Stimulated activated CD4-positive, alpha-beta T cell treated with anti-CD3 and anti-CD28 coated beads, Interleukin-4, amount 100 ng/mL, for 4 hours (primary cell): ENCODE measurements around the gene ADM2.

Experiments used
- DNase-seq, 2 experiments: peaks; one replicate each; pipeline ENCODE4 v3.0.0-alpha.2; 2020

Gene ADM2

DNA sequence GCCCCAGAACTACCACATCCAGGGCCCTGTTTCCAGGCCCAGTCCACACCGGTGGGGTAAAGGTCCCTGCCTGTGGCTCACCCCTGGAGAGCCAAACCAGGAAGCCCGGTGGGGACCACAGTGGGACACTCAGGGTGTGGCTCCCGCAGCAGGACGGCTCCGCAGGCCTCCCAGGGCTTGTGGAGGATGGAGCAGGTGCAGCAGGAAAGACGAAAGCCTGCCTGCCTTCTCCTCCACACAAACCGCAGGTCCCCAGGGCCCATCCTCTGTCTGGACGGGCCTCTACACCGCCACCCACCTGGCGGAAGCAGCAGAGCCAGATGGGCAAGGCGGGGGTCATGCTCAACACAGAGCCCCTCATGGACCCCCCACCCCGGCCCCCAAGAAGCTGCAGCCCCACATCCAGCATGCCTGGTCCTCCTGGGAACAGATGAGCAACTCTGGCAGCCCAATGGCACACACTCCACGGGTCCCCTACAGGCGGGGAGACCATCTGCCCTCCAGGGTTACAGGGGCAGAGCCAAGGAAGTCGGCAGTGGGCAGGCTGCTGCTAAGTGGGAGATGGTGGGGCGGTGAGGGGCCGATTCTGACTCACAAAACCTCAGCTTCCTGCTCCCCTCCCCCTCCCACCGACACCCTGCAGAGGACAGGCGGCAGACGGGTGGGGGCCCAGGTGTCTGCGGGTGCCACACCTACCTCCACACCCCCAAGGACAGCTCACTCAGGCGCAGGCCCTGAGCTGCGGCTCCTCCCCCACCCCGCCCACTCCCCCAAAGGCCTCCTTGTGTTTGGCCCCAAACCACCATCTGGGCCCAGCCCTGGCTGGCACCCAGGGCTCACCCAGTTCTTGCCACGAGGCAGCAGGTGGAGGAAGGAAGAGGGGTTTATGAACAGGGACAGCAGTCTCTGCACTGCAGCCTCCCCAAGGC lies 11.7 kb upstream of the ADM2 start:
- DNase-seq = peak; percentile 88 to 96

- no peak for DNase-seq
Measured at GRCh38 chr22:50470491-50470890, 10.9 kb upstream of the ADM2 start.

DNA sequence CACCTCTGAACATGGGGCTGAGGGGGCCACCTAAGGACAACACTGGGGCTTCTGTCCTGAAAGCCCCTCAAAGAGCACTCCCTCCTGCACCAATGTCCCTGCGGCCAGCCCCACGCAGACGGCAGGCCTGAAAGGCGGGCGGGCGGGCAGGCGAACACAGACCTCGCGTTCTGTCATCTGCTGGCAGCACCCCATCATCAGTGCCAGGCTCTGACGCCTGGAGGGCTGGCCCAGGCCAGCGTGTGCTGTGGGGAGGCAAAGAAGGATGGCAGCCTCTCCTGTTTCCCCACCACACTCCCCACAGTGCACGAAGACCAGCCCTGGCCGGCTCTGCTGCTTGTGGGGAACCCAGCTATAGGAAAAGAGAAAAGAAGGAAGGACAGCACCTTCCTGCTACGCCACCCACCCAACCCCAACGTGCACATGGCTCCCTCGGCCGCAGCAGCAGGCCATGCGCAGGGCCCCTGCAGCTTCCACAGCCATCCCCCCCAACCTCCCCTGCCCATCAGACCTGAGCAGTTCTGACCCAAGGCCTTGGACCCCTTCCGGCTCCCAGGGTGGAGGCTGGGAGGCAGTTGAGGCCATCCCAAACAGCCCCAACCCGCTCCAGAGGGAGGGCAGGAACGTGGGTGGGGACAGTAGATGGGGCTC lies 10.0 kb upstream of the ADM2 start:
- DNase-seq = no peak

- no peak for DNase-seq
Measured at GRCh38 chr22:50471962-50472361, 9.4 kb upstream of the ADM2 start.

DNA sequence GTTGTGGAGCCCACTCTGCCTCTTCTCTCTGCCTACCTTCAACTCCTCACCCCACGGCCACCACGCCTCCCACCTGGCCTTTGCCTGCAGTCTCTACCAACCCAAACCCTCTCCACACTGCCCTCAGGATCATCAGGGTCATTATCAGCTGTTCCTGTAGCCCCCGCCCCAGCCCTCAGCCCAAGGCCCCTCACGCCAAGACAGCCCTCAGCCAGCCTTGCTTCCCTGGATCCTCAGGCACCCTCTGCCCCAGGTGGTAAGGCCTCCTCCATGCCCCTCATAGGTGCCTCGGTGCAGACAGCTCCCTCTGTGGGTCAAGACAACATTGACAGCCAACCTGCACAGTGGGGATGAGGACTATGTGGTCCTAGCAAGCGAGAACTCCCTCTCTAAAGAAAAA lies 8.3 kb upstream of the ADM2 start:
- DNase-seq = peak in 1 of 2 experiments; percentile 40

DNA sequence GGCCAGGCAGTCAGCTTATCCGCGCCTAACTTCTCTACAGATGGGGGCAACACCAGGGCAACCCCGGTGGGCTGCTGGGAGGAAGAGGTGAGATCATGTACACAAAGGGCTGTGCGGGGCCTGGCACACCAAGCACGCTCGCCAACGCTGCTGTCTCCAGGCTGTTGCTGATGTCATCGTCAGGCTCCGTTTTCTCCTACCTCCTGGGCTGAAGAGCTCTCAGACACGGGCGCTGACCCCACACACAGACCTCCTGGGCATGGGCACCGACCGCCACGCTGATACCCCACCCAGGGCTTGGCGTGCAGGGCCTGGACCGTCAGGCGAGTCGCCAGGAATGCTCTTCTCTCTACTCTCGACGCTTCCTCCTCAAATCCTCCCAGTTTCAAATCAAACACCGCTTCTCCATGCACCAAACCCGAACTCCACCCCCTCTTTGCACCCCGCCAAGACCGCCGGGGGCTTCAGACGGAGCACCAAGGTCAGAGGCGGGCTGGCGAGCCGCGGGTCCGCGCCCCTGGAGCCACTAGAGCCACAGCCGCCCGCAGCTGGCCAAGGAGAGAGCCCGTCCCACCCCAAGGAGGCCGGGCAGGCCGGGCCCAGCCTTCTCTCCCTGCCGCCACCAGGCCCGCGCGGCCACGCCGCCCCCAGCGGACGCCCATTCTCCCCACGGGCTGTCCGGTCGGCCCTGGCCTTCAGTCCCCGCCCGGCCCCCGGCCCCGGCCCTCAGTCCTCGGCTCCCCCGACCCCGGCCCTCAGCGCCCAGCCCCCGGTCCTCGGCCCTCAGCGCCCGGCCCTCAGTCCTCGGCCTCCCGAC lies 7.3 kb upstream of the ADM2 start:
- DNase-seq = peak; percentile 20 to 32

GRCh38 chr22:50474710-50475651 lies 6.4 kb upstream of the ADM2 start, which contains the start of gene SBF1:
Gene SBF1, minus strand, starts transcription at chr22:50475035. Its CDS starts 195 bp downstream, at chr22:50474840.
- DNase-seq = peak; percentile 85 to 89

GRCh38 chr22:50475652-50476002 lies 5.7 kb upstream of the ADM2 start:
- DNase-seq = no peak

DNA sequence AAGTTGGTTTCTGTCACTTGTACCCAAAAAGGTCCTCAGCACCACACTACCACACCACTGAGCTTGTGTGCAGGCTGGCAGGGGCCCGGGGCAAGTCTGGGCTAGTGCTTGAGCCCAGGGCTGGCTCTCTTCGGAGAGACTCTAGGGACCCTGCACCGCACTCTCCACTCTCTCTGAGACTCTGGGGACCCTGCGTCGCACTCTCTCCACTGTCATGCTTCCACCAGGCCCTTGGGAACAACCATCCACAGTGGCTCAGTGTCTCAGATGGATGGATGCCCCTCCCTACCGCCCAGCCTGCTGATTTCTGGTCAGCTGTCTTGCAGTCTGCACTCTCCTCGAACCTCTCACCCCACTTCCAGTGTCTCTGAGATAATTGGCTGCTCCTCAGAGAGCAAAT lies 4.5 kb upstream of the ADM2 start:
- DNase-seq = no peak

DNA sequence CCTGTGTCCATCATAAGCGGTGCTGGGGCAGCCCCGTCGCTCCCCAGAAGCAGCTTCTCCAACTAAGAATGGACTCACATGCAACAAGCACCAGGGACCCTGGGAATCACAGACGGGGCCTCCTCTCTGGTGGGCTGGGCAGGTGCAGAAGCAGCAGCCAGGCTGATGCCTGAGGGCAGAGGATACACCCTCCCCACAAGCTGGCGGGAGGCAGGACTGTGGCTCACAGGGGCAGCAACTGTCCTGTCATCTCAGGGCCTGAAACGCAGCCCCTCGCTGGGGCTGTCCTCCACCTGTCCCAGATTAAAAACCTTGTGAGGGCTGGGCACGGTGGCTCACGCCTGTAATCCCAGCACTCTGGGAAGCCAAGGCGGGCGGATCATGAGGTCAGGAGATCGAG lies 3.4 kb upstream of the ADM2 start:
- no peak for DNase-seq

DNA sequence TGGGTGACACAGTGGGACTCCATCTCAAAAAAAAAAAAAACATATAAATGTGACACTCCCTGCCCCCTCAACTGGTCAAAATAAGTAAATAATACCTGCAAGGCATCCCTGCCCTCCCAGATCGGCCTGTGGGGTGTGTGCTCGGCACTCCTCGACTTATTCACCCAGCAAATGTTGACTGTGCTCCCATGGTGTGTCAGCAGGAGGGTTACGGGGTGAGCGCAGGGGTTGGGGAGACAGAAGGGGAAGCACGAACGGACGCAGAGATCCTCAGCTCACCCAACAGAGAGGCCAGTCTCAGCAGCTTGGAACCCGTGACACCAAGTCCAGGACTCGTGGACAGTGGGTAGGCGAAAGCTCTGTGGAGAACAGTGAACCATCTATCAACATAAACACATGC lies 1.6 kb upstream of the ADM2 start:
- no peak for DNase-seq

GRCh38 chr22:50481045-50481439 lies 301 bp upstream of the ADM2 start:
- no peak for DNase-seq

GRCh38 chr22:50482107-50483074 lies 1.0 kb downstream of the ADM2 start:
- DNase-seq = no peak

GRCh38 chr22:50483106-50483505 lies 1.8 kb downstream of the ADM2 start:
- no peak for DNase-seq

GRCh38 chr22:50483556-50483955 lies 2.2 kb downstream of the ADM2 start:
- DNase-seq = no peak

- DNase-seq = no peak
Measured at GRCh38 chr22:50483977-50484853, 2.9 kb downstream of the ADM2 start.

DNA sequence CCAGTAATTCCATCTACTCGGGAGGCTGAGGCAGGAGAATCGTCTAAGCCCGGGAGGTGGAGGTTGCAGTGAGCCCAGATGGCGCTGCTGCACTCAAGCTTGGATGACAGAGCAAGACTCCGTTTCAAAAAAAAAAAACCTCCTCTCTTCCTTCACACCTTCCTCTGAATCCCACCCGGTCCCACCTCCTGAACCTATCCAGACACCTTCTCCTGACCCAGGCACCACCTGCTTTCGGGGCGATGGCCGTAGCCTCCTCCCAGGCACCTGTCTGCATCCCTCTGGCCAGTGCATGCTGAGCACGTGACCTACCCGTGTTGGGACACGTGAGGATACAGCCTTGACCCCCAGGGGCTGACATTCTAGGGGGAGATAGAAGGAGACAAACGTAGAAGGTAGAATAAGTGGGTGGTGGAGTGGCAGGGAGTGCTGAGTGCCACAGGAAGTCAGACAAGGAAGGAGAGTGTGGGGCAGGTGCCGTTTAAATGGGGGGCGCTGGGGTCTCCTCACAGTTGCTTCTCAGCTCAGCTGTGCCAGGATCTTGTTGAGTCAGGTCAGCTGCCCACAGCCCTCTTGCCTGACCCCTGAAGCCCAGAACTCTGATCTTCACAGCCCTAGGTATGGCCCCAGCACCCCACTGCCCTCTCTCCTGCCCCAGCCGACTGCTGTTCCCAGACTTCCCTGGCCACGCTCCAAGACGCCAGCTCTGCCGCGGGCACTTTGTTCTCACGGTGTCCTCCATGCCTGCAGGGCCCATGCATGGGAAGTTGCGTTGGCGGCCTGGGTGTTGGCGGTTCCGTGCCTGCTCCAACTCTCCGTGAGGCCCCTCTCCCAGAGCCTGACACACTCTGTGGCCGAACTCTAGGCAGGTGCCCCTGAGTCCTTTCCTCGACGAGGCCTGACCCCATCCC lies 4.1 kb downstream of the ADM2 start:
- no peak for DNase-seq

DNA sequence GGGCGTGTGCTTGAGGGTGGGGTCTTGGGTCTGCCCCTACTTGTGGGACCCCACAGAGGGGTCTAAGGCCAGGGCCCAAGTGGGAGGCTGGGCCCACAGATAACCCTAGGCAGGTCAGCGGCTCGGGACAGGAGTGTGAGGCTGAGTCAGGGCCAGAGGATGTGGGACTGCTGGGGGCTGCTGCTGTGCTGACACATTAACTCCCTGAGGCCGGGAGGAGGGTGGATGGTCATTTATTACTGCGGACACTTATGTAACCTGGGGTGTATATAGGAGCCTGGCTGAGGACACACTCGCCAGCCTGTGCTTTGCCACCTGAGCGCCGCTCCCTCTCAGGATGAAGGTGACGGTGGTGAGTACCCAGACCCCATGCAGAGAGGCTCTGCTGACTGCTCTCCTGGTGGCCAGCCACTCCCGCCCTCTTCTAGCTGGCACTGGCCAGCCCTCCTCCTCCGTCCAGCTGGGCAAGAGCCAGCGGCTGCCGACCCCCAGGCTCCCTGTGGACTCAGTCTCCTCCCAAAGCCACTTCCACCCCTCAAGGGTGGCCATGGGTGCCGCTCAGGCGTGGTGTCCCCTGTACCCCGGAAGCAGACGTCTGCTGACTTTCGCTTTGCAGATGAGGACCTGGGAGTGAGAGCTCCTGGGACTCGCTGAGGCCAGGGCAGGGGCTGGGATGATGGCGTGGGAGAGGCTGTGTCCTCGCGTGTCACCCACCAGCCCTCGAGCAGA lies 5.4 kb downstream of the ADM2 start, which contains the start of gene MIOX:
TSS of gene MIOX (plus strand) at position 299 of the 729 bp plus-strand sequence. CDS start at position 338, 39 bp downstream.
- no peak for DNase-seq
